ENCODE results near the gene GLDC. TPM values are rescaled to one million over a fixed set of nuclear protein-coding genes. Genes with fewer than 3 reads are reported as not detected.

Gene GLDC
- total RNA-seq, 1 experiment from 2014 or later, result 5.1 TPM

GRCh38 chr9:6681147-6681956 is 35.8 kb upstream of the GLDC start:
- H3K9me3 Mint-ChIP-seq (ENCODE audit: low read depth, unreplicated experiment), result no peaks in the 10 kb centered on the region
- H3K4me1 Mint-ChIP-seq (ENCODE audit: low read depth, unreplicated experiment), result peaks cover 9% of the 10 kb centered on the region
- peaks cover 36% of the 10 kb centered on the region for H3K36me3 Mint-ChIP-seq (ENCODE audit: insufficient read depth, unreplicated experiment)
- no TSS peak for BruUV-seq (replicated peaks)
- H3K27me3 Mint-ChIP-seq (ENCODE audit: unreplicated experiment), result no peaks in the 10 kb centered on the region
- H3K27ac Mint-ChIP-seq (ENCODE audit: unreplicated experiment), result peak overlapping the region; percentile 95
- TF ChIP-seq CTCF (IDR thresholded peaks at IDR 0.05; ENCODE audit: unreplicated experiment), result no peak
- DNase-seq, result peak; percentile 92
- intact Hi-C loops (cut with micrococcal nuclease; ENCODE audit: unreplicated experiment), result loop anchor here (5.0 kb wide), 1 partner anchor 94 kb away; no protein-coding TSS in a partner anchor
- H3K4me3 Mint-ChIP-seq (ENCODE audit: low read depth, unreplicated experiment), result peak overlapping the region; percentile 70
- CTCF ChIA-PET, result interaction anchor here (0.6 to 0.7 kb wide), 3 partner anchors 16 to 82 kb away, joined by 4 to 6 read pairs (median 5); no protein-coding TSS in a partner anchor

GRCh38 chr9:6680797-6681146 is 35.2 kb upstream of the GLDC start:
- no TSS peak for BruUV-seq (replicated peaks)
- intact Hi-C loops (cut with micrococcal nuclease; ENCODE audit: unreplicated experiment), result loop anchor here (5.0 kb wide), 1 partner anchor 93 kb away; no protein-coding TSS in a partner anchor
- H3K9me3 Mint-ChIP-seq (ENCODE audit: low read depth, unreplicated experiment), result no peaks in the 10 kb centered on the region
- TF ChIP-seq CTCF (IDR thresholded peaks at IDR 0.05; ENCODE audit: unreplicated experiment), result no peak
- peak; percentile 58 for DNase-seq
- CTCF ChIA-PET, result no interaction called here
- peak overlapping the region; percentile 70 for H3K4me3 Mint-ChIP-seq (ENCODE audit: low read depth, unreplicated experiment)
- H3K27ac Mint-ChIP-seq (ENCODE audit: unreplicated experiment), result peak overlapping the region; percentile 95
- H3K27me3 Mint-ChIP-seq (ENCODE audit: unreplicated experiment), result no peaks in the 10 kb centered on the region
- H3K4me1 Mint-ChIP-seq (ENCODE audit: low read depth, unreplicated experiment), result peaks cover 9% of the 10 kb centered on the region
- H3K36me3 Mint-ChIP-seq (ENCODE audit: insufficient read depth, unreplicated experiment), result peaks cover 36% of the 10 kb centered on the region

GRCh38 chr9:6677803-6678202 is 32.3 kb upstream of the GLDC start:
- H3K27me3 Mint-ChIP-seq (ENCODE audit: unreplicated experiment), result no peaks in the 10 kb centered on the region
- no peak for TF ChIP-seq CTCF (IDR thresholded peaks at IDR 0.05; ENCODE audit: unreplicated experiment)
- no peak for DNase-seq
- BruUV-seq (replicated peaks), result no TSS peak
- H3K9me3 Mint-ChIP-seq (ENCODE audit: low read depth, unreplicated experiment), result no peaks in the 10 kb centered on the region
- no peaks in the 10 kb centered on the region for H3K4me1 Mint-ChIP-seq (ENCODE audit: low read depth, unreplicated experiment)
- CTCF ChIA-PET, result no interaction called here
- H3K36me3 Mint-ChIP-seq (ENCODE audit: insufficient read depth, unreplicated experiment), result peaks cover 25% of the 10 kb centered on the region
- no peak overlapping the region for H3K27ac Mint-ChIP-seq (ENCODE audit: unreplicated experiment)
- H3K4me3 Mint-ChIP-seq (ENCODE audit: low read depth, unreplicated experiment), result no peak overlapping the region
- intact Hi-C loops (cut with micrococcal nuclease; ENCODE audit: unreplicated experiment), result no loop called here

GRCh38 chr9:6676254-6676921 is 30.9 kb upstream of the GLDC start:
- no peak for DNase-seq
- Mint-ChIP-seq H3K4me1 (ENCODE audit: low read depth, unreplicated experiment) (no peaks in the 10 kb centered on the region), H3K4me3 (ENCODE audit: low read depth, unreplicated experiment) (no peak overlapping the region), H3K27me3 (ENCODE audit: unreplicated experiment) (no peaks in the 10 kb centered on the region), H3K27ac (ENCODE audit: unreplicated experiment) (no peak overlapping the region), H3K9me3 (ENCODE audit: low read depth, unreplicated experiment) (no peaks in the 10 kb centered on the region), H3K36me3 (ENCODE audit: insufficient read depth, unreplicated experiment) (peaks cover 11% of the 10 kb centered on the region)
- BruUV-seq (replicated peaks), result no TSS peak
- TF ChIP-seq CTCF (IDR thresholded peaks at IDR 0.05; ENCODE audit: unreplicated experiment), result no peak
- CTCF ChIA-PET, result no interaction called here
- intact Hi-C loops (cut with micrococcal nuclease; ENCODE audit: unreplicated experiment), result no loop called here
